Astrocyte (in vitro differentiated cells and primary cell): ENCODE results near the gene MROH7. TPM values are rescaled to one million over a fixed set of nuclear protein-coding genes. Genes with fewer than 3 reads are reported as not detected.

Source experiments
- DNase-seq: peaks from one replicate; pipeline ENCODE4 v3.0.0-alpha.2; 2010; ENCODE audit warnings: low read depth
- FAIRE-seq: peaks from 2 replicates; lab custom pipeline; 2011; peaks lifted over from hg19 to GRCh38; lab: Jason Lieb, UNC
- H2AFZ ChIP-seq: 2 replicates; pipeline ENCODE4 v1.6.0; 2012; ENCODE audit warnings: low read depth, low read length, inconsistent platforms
- H3K27ac ChIP-seq: 2 replicates; pipeline ENCODE4 v1.5.1; 2011; ENCODE audit warnings: low read depth, low read length, inconsistent platforms
- H3K27me3 ChIP-seq: 2 replicates; pipeline ENCODE4 v1.6.0; 2011; ENCODE audit warnings: low read length, inconsistent platforms; ENCODE audit not compliant: insufficient read depth
- H3K36me3 ChIP-seq: 2 replicates; pipeline ENCODE4 v1.5.1; 2011; ENCODE audit warnings: low read length, inconsistent platforms; ENCODE audit not compliant: insufficient read depth
- H3K4me1 ChIP-seq: 2 replicates; pipeline ENCODE4 v1.5.1; 2011; ENCODE audit warnings: low read length, inconsistent platforms; ENCODE audit not compliant: insufficient read depth
- H3K4me2 ChIP-seq: 2 replicates; pipeline ENCODE4 v1.6.0; 2012; ENCODE audit warnings: low read length, inconsistent platforms
- H3K4me3 ChIP-seq: 2 replicates; pipeline ENCODE4 v1.5.1; 2011; ENCODE audit warnings: low read depth, mild to moderate bottlenecking, low read length, inconsistent platforms; ENCODE audit not compliant: insufficient read depth
- H3K79me2 ChIP-seq: 2 replicates; pipeline ENCODE4 v1.6.0; 2012; ENCODE audit warnings: mild to moderate bottlenecking, low read length, inconsistent platforms; ENCODE audit not compliant: insufficient read depth
- H3K9ac ChIP-seq: 2 replicates; pipeline ENCODE4 v1.6.0; 2012; ENCODE audit warnings: mild to moderate bottlenecking, low read length, inconsistent platforms
- H3K9me3 ChIP-seq: 2 replicates; pipeline ENCODE4 v1.5.1; 2012; ENCODE audit warnings: low read depth, mild to moderate bottlenecking, low read length, inconsistent platforms; ENCODE audit not compliant: insufficient read depth
- H4K20me1 ChIP-seq: 2 replicates; pipeline ENCODE4 v1.6.0; 2012; ENCODE audit warnings: low read length, inconsistent platforms; ENCODE audit not compliant: insufficient read depth
- H3K27ac Mint-ChIP-seq: one replicate; pipeline ENCODE4 v1.8.0; 2021; ENCODE audit warnings: mild to moderate bottlenecking, mixed read lengths; ENCODE audit not compliant: unreplicated experiment
- H3K27me3 Mint-ChIP-seq: one replicate; pipeline ENCODE4 v1.8.0; 2021; ENCODE audit warnings: low read depth, mixed read lengths; ENCODE audit not compliant: unreplicated experiment
- H3K36me3 Mint-ChIP-seq: one replicate; pipeline ENCODE4 v1.8.0; 2021; ENCODE audit warnings: low read depth, mixed read lengths; ENCODE audit not compliant: unreplicated experiment
- H3K4me1 Mint-ChIP-seq: one replicate; pipeline ENCODE4 v1.8.0; 2021; ENCODE audit warnings: low read depth, mixed read lengths; ENCODE audit not compliant: unreplicated experiment
- H3K4me3 Mint-ChIP-seq: one replicate; pipeline ENCODE4 v1.8.0; 2021; ENCODE audit warnings: mild to moderate bottlenecking, moderate library complexity, mixed read lengths; ENCODE audit not compliant: unreplicated experiment
- H3K9me3 Mint-ChIP-seq: one replicate; pipeline ENCODE4 v1.8.0; 2021; ENCODE audit warnings: mild to moderate bottlenecking, mixed read lengths; ENCODE audit not compliant: unreplicated experiment
- EZH2 ChIP-seq: IDR thresholded peaks from 2 replicates; pipeline ENCODE4 v1.6.1; 2012; ENCODE audit warnings: mild to moderate bottlenecking, low read length, inconsistent platforms; ENCODE audit not compliant: insufficient read depth
- total RNA-seq: library from RNA; stranded (reverse); gene quantifications from 2 replicates; pipeline ENCODE4 v1.2.1, GENCODE V29; 2021
- TF ChIP-seq, protein P1 (sequence below): IDR thresholded peaks from 2 replicates; pipeline ENCODE4 v1.5.1; 2011; ENCODE audit warnings: low read depth, mild to moderate bottlenecking, inconsistent platforms, low read length, moderate library complexity; ENCODE audit not compliant: insufficient read depth

The MROH7 gene
- total RNA-seq, 1 donor from 2014 or later = not detected

DNA sequence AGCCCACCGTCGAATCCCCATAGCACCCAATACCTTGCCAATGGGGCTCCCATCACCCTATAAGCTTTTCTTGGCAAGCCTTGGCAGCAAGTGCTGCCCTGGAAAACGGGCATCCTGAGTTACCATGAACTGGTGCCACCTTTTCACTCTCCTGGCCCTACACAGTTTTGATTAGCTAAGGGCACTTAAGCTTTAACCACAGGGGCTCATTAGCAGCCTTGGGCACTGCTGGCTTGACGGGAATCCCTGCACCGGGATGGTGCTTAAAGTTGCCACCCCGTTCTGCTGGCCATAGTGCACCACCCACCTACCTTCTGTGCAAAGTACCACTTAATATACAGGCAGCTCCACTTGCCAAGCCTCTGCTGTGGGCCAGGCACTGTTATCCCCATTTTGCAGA is 109.0 kb downstream of the MROH7 start:
- H3K36me3 Mint-ChIP-seq = no peaks in the 10 kb centered on the region
- TF ChIP-seq, protein P1, sequence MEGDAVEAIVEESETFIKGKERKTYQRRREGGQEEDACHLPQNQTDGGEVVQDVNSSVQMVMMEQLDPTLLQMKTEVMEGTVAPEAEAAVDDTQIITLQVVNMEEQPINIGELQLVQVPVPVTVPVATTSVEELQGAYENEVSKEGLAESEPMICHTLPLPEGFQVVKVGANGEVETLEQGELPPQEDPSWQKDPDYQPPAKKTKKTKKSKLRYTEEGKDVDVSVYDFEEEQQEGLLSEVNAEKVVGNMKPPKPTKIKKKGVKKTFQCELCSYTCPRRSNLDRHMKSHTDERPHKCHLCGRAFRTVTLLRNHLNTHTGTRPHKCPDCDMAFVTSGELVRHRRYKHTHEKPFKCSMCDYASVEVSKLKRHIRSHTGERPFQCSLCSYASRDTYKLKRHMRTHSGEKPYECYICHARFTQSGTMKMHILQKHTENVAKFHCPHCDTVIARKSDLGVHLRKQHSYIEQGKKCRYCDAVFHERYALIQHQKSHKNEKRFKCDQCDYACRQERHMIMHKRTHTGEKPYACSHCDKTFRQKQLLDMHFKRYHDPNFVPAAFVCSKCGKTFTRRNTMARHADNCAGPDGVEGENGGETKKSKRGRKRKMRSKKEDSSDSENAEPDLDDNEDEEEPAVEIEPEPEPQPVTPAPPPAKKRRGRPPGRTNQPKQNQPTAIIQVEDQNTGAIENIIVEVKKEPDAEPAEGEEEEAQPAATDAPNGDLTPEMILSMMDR = no peak
- TF ChIP-seq EZH2 = no peak
- H4K20me1 ChIP-seq = no peaks in the 10 kb centered on the region
- no peaks in the 10 kb centered on the region for H3K36me3 ChIP-seq
- no peaks in the 10 kb centered on the region for H3K79me2 ChIP-seq
- no peaks in the 10 kb centered on the region for H3K9me3 Mint-ChIP-seq
- H3K4me2 ChIP-seq = no peak overlapping the region
- no peak overlapping the region for H3K9ac ChIP-seq
- H3K27ac ChIP-seq = no peak overlapping the region
- H3K4me1 ChIP-seq = no peaks in the 10 kb centered on the region
- no peak overlapping the region for H3K4me3 ChIP-seq
- no peaks in the 10 kb centered on the region for H3K4me1 Mint-ChIP-seq
- H3K27me3 ChIP-seq = no peaks in the 10 kb centered on the region
- H3K27me3 Mint-ChIP-seq = peaks cover 21% of the 10 kb centered on the region
- no peak overlapping the region for H2AFZ ChIP-seq
- no peaks in the 10 kb centered on the region for H3K9me3 ChIP-seq
- FAIRE-seq (no peak), DNase-seq (no peak)
- H3K4me3 Mint-ChIP-seq = no peak overlapping the region
- H3K27ac Mint-ChIP-seq = no peak overlapping the region

DNA sequence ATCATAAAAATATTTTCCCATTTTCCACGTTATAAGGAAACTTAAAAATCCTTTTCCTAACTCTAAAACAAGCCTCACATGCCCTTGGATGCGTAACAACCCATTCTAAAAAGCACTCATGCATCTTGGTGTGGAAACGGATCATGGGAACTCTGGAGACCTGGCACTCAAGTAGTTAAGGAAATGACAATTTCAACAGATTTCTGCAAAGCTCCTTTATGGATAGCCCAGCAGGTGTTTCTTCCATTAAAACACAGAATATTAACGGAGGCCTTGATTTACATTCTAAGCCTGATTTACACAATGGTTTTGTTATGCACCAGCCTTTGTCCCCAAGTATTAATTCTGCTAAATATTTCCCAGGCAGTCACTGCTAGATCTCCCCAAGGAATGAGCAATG is 109.8 kb downstream of the MROH7 start:
- Histone ChIP-seq H3K4me2 (no peak overlapping the region), H3K27me3 (no peaks in the 10 kb centered on the region), H4K20me1 (no peaks in the 10 kb centered on the region), H3K9me3 (no peaks in the 10 kb centered on the region), H3K4me3 (no peak overlapping the region), H3K79me2 (no peaks in the 10 kb centered on the region), H3K9ac (no peak overlapping the region), H2AFZ (no peak overlapping the region), H3K27ac (no peak overlapping the region), H3K36me3 (no peaks in the 10 kb centered on the region), H3K4me1 (no peaks in the 10 kb centered on the region)
- H3K27me3 Mint-ChIP-seq = peaks cover 21% of the 10 kb centered on the region
- no peaks in the 10 kb centered on the region for H3K4me1 Mint-ChIP-seq
- TF ChIP-seq EZH2 = no peak
- TF ChIP-seq, protein P1 = no peak
- DNase-seq (no peak), FAIRE-seq (no peak)
- H3K4me3 Mint-ChIP-seq = no peak overlapping the region
- H3K9me3 Mint-ChIP-seq = no peaks in the 10 kb centered on the region
- peaks cover 4% of the 10 kb centered on the region for H3K36me3 Mint-ChIP-seq
- H3K27ac Mint-ChIP-seq = no peak overlapping the region

- Histone ChIP-seq H3K36me3 (no peaks in the 10 kb centered on the region), H3K4me2 (no peak overlapping the region), H3K4me1 (no peaks in the 10 kb centered on the region), H3K4me3 (no peak overlapping the region), H3K79me2 (no peaks in the 10 kb centered on the region), H3K27me3 (no peaks in the 10 kb centered on the region), H3K9me3 (no peaks in the 10 kb centered on the region), H2AFZ (no peak overlapping the region), H3K9ac (no peak overlapping the region), H4K20me1 (no peaks in the 10 kb centered on the region), H3K27ac (no peak overlapping the region)
- H3K4me1 Mint-ChIP-seq = no peaks in the 10 kb centered on the region
- TF ChIP-seq EZH2 = no peak
- TF ChIP-seq, protein P1 = no peak
- no peak overlapping the region for H3K27ac Mint-ChIP-seq
- no peaks in the 10 kb centered on the region for H3K9me3 Mint-ChIP-seq
- DNase-seq = no peak
- H3K36me3 Mint-ChIP-seq = peaks cover 16% of the 10 kb centered on the region
- H3K27me3 Mint-ChIP-seq = peaks cover 9% of the 10 kb centered on the region
- FAIRE-seq = no peak
- H3K4me3 Mint-ChIP-seq = no peak overlapping the region
Observed at GRCh38 chr1:54754045-54754444, 112.5 kb downstream of the MROH7 start.
